Astrocyte of the cerebellum (primary cell): ENCODE measurements around the gene CIITA.
"Not testable (repeated sequence)": the region's sequence is repeated elsewhere in the genome, so short reads cannot be mapped to it uniquely, and the experiment has no call there.

ENCODE experiments used
- DNase-seq: peaks from one replicate; pipeline ENCODE4 v3.0.0-alpha.2; 2011; ENCODE audit warnings: low read depth
- H3K4me3 ChIP-seq: 2 replicates; pipeline ENCODE4 v1.5.1; 2011; ENCODE audit warnings: mild to moderate bottlenecking, low read depth, low read length, moderate library complexity
- CTCF ChIP-seq: IDR thresholded peaks from 2 replicates; pipeline ENCODE4 v1.5.1; 2012; ENCODE audit warnings: low read length, low read depth, moderate library complexity, mild to moderate bottlenecking; ENCODE audit errors: missing control alignments
- in situ Hi-C: cut with HindIII; loops from 2 replicates; pipeline ENCODE4 v1.10.0; 2017; ENCODE audit warnings: low sequenced_read_pairs

CIITA gene

GRCh38 chr16:10876799-10877341 lies at the start of gene CIITA:
Gene CIITA (plus strand): TSS chr16:10877202. CDS start chr16:10877331, 129 bp downstream.
- TF ChIP-seq CTCF: no peak
- H3K4me3 ChIP-seq: no peak within 1 kb of the TSS
- in situ Hi-C loops: no loop called here
- peak; percentile 55 for DNase-seq

- in situ Hi-C loops: loop anchor here (5.0 kb wide), 1 partner anchor 81 kb away; no protein-coding TSS in a partner anchor
- no peak for TF ChIP-seq CTCF
- no peak overlapping the region for H3K4me3 ChIP-seq
- DNase-seq: peak; percentile 97
Observed at GRCh38 chr16:10827691-10828341, 49.2 kb upstream of the CIITA start.

GRCh38 chr16:10828851-10829366 lies 48.1 kb upstream of the CIITA start:
- in situ Hi-C loops: loop anchor here (5.0 kb wide), 1 partner anchor 82 kb away; no protein-coding TSS in a partner anchor
- TF ChIP-seq CTCF: no peak
- DNase-seq: peak; percentile 70
- H3K4me3 ChIP-seq: no peak overlapping the region

- DNase-seq, H3K4me3 ChIP-seq: not testable (repeated sequence)
- in situ Hi-C loops: loop anchor here (5.0 kb wide), 1 partner anchor 82 kb away; no protein-coding TSS in a partner anchor
Observed at GRCh38 chr16:10829390-10830098, 47.5 kb upstream of the CIITA start.

- in situ Hi-C loops, DNase-seq, H3K4me3 ChIP-seq: not testable (repeated sequence)
Observed at GRCh38 chr16:10830240-10830639, 46.8 kb upstream of the CIITA start.

GRCh38 chr16:10831894-10832886 lies 44.8 kb upstream of the CIITA start:
- DNase-seq: no peak
- in situ Hi-C loops: no loop called here
- H3K4me3 ChIP-seq: no peak overlapping the region
- no peak for TF ChIP-seq CTCF

GRCh38 chr16:10833271-10833670 lies 43.7 kb upstream of the CIITA start:
- H3K4me3 ChIP-seq: no peak overlapping the region
- DNase-seq: no peak
- TF ChIP-seq CTCF: no peak
- in situ Hi-C loops: no loop called here
